A549 (cell line): Measurements from ENCODE around the gene PRKCQ. TPM values are rescaled to one million over a fixed set of nuclear protein-coding genes. Genes with fewer than 3 reads are reported as not detected.

Experiments used
- ATAC-seq, 2 experiments: fragments of 200-7000 bp in 1 of 2; fragments of >200 bp in 1 of 2; cut with Nextera tagmentation in 1 of 2; cut with Tn5 transposase in 1 of 2; 3 replicates each; pipeline versions ENCODE4 v1.8.0 to v1.9.1; 2018 to 2020; ENCODE audit warnings: mild to moderate bottlenecking in 1 of 2, moderate library complexity in 1 of 2
- CTCF ChIA-PET: fragments of 300-600 bp; sonication (Branson Sonifier 250); formaldehyde crosslinking; extraction: SDS; loops from one replicate; lab custom pipeline; 2021; ENCODE audit warnings: antibody characterized with exemption, inconsistent platforms; lab: Yijun Ruan, JAX
- POLR2A ChIA-PET: fragments of 350-600 bp; formaldehyde crosslinking; extraction: SDS; loops from one replicate; lab custom pipeline; 2021; ENCODE audit warnings: antibody characterized with exemption, inconsistent platforms; lab: Yijun Ruan, JAX
- DNase-seq, 2 experiments: peaks; one replicate each; pipeline versions ENCODE4 v3.0.0 to v3.0.0-alpha.2; 2011 to 2016; ENCODE audit warnings: low read depth in 1 of 2, low spot score in 1 of 2
- FAIRE-seq: peaks from 2 replicates; lab custom pipeline; 2011; peaks lifted over from hg19 to GRCh38; lab: Jason Lieb, UNC
- H3K27ac ChIP-seq, 2 experiments: fragments of >200 bp; sonication (Bioruptor Twin); formaldehyde crosslinking; 3 replicates each; pipeline ENCODE4 v1.5.1; 2016 to 2017
- H3K4me1 ChIP-seq: fragments of >200 bp; sonication (Bioruptor Twin); formaldehyde crosslinking; 3 replicates; pipeline ENCODE4 v1.6.1; 2016
- H3K4me2 ChIP-seq: fragments of >200 bp; sonication (Bioruptor Twin); formaldehyde crosslinking; 3 replicates; pipeline ENCODE4 v1.6.1; 2016
- H3K4me3 ChIP-seq: fragments of >200 bp; sonication (Bioruptor Twin); formaldehyde crosslinking; 3 replicates; pipeline ENCODE4 v1.5.1; 2016
- H3K9me3 ChIP-seq: fragments of >200 bp; sonication (Bioruptor Twin); formaldehyde crosslinking; 3 replicates; pipeline ENCODE4 v1.6.1; 2016
- BHLHE40 ChIP-seq: IDR thresholded peaks from 2 replicates; pipeline ENCODE4 v1.6.1; 2012; ENCODE audit warnings: low read depth, low read length, inconsistent platforms
- CBX2 ChIP-seq: fragments of 200-600 bp; sonication (generic); IDR thresholded peaks from 2 replicates; pipeline ENCODE4 v1.6.1; 2016; ENCODE audit warnings: low read depth, mild to moderate bottlenecking, borderline replicate concordance
- CBX8 ChIP-seq: fragments of 200-600 bp; sonication (generic); IDR thresholded peaks from 2 replicates; pipeline ENCODE4 v1.6.1; 2016
- CHD4 ChIP-seq: fragments of 200-600 bp; sonication (generic); IDR thresholded peaks from 2 replicates; pipeline ENCODE4 v1.6.1; 2016; ENCODE audit warnings: antibody characterized with exemption, mild to moderate bottlenecking, borderline replicate concordance
- EHF ChIP-seq: fragments of 250-450 bp; sonication (Bioruptor Pico); IDR thresholded peaks from 2 replicates; pipeline ENCODE4 v1.5.0; 2020; ENCODE audit warnings: mild to moderate bottlenecking
- ELK1 ChIP-seq: fragments of 150-350 bp; IDR thresholded peaks from 2 replicates; pipeline ENCODE4 v1.6.1; 2014; ENCODE audit warnings: low read depth, mild to moderate bottlenecking, low read length
- ESRRA ChIP-seq: fragments of 150-350 bp; IDR thresholded peaks from 2 replicates; pipeline ENCODE4 v1.6.1; 2014; ENCODE audit warnings: mild to moderate bottlenecking, low read length, borderline replicate concordance
- FOSB ChIP-seq: fragments of 250-450 bp; sonication (Bioruptor Pico); IDR thresholded peaks from 2 replicates; pipeline ENCODE4 v1.5.0; 2020; ENCODE audit warnings: mild to moderate bottlenecking, moderate library complexity
- GATA3 ChIP-seq: IDR thresholded peaks from 2 replicates; pipeline ENCODE4 v1.6.1; 2012; ENCODE audit warnings: borderline replicate concordance
- HOXB5 ChIP-seq: fragments of 250-450 bp; sonication (Bioruptor Pico); IDR thresholded peaks from 2 replicates; pipeline ENCODE4 v1.5.0; 2020; ENCODE audit warnings: mild to moderate bottlenecking, moderate library complexity
- JUNB ChIP-seq: fragments of >200 bp; sonication (Bioruptor Twin); formaldehyde crosslinking; IDR thresholded peaks from 2 replicates; pipeline ENCODE4 v1.6.1; 2016
- MAFK ChIP-seq: fragments of 450-650 bp; IDR thresholded peaks from 2 replicates; pipeline ENCODE4 v1.6.1; 2014; ENCODE audit not compliant: partially characterized antibody
- MAZ ChIP-seq: fragments of 150-350 bp; IDR thresholded peaks from 2 replicates; pipeline ENCODE4 v1.6.1; 2014; ENCODE audit warnings: antibody characterized with exemption, low read depth, low read length, borderline replicate concordance
- MYC ChIP-seq: IDR thresholded peaks from 2 replicates; pipeline ENCODE4 v1.6.1; 2012; ENCODE audit warnings: mild to moderate bottlenecking, inconsistent platforms, low read length, improper control_type of control experiment, borderline replicate concordance
- NPAS2 ChIP-seq: fragments of 250-450 bp; sonication (Bioruptor Pico); IDR thresholded peaks from 2 replicates; pipeline ENCODE4 v1.8.0; 2022; ENCODE audit warnings: mild to moderate bottlenecking, moderate library complexity, borderline replicate concordance
- NR3C1 ChIP-seq: fragments of >200 bp; sonication (Bioruptor Twin); formaldehyde crosslinking; IDR thresholded peaks from 3 replicates; pipeline ENCODE4 v1.6.1; 2017
- PHF8 ChIP-seq: fragments of 200-600 bp; sonication (generic); IDR thresholded peaks from 2 replicates; pipeline ENCODE4 v1.6.1; 2016; ENCODE audit warnings: low read depth, mild to moderate bottlenecking, antibody characterized with exemption, moderate library complexity, borderline replicate concordance
- POLR2A ChIP-seq: IDR thresholded peaks from 2 replicates; pipeline ENCODE4 v1.6.1; 2012; ENCODE audit warnings: mild to moderate bottlenecking, low read length
- RCOR1 ChIP-seq: fragments of 150-350 bp; IDR thresholded peaks from 2 replicates; pipeline ENCODE4 v1.6.1; 2014; ENCODE audit warnings: antibody characterized with exemption, low read length, low read depth
- REST ChIP-seq: fragments of 200-600 bp; sonication (generic); IDR thresholded peaks from 2 replicates; pipeline ENCODE4 v1.6.1; 2016; ENCODE audit warnings: antibody characterized with exemption, mild to moderate bottlenecking, moderate library complexity
- SMC3 ChIP-seq: fragments of >200 bp; sonication (Bioruptor Twin); formaldehyde crosslinking; IDR thresholded peaks from 3 replicates; pipeline ENCODE4 v1.6.1; 2018; ENCODE audit warnings: inconsistent platforms
- SREBF2 ChIP-seq: fragments of 450-650 bp; IDR thresholded peaks from 2 replicates; pipeline ENCODE4 v1.6.1; 2014; ENCODE audit warnings: mild to moderate bottlenecking, moderate library complexity
- ZC3H11A ChIP-seq: fragments of 450-650 bp; IDR thresholded peaks from 2 replicates; pipeline ENCODE4 v1.6.1; 2014; ENCODE audit warnings: antibody characterized with exemption, mild to moderate bottlenecking
- WGBS: methylation state at CpG from one replicate; pipeline ENCODE4 v1.1.6; 2017; ENCODE audit errors: missing lambda C conversion rate; 5-methylcytosine and 5-hydroxymethylcytosine counted together
- polyA plus RNA-seq, 4 experiments: library from polyadenylated mRNA; depleted of rRNA in 3 of 4; stranded (reverse); fragments of >200 nt; fragmentation: RNase III in 1 of 4; extraction: RNeasy Plus Mini Kit Qiagen cat#74134 plus additional on column Dnase treatment in 1 of 4; gene quantifications; 2 replicates in 3 of 4; 3 replicates in 1 of 4; pipeline ENCODE4 v1.2.3, GENCODE V29; 2011 to 2017
- TF ChIP-seq, protein P1 (sequence below): fragments of 250-450 bp; sonication (Bioruptor Pico); IDR thresholded peaks from 2 replicates; pipeline ENCODE4 v1.5.0; 2021; ENCODE audit warnings: mild to moderate bottlenecking, moderate library complexity, borderline replicate concordance
- TF ChIP-seq, protein P2 (sequence below): fragments of >200 bp; sonication (Bioruptor Twin); formaldehyde crosslinking; IDR thresholded peaks from 2 replicates; pipeline ENCODE4 v1.6.1; 2016
- TF ChIP-seq, protein P3 (sequence below): fragments of >200 bp; sonication (Bioruptor Twin); formaldehyde crosslinking; IDR thresholded peaks from 3 replicates; pipeline ENCODE4 v1.5.1; 2016

Gene PRKCQ
- polyA plus RNA-seq, 2 of the 4 experiments (the other 2 are of a cell fraction), result 3.7 to 7.1 TPM

DNA sequence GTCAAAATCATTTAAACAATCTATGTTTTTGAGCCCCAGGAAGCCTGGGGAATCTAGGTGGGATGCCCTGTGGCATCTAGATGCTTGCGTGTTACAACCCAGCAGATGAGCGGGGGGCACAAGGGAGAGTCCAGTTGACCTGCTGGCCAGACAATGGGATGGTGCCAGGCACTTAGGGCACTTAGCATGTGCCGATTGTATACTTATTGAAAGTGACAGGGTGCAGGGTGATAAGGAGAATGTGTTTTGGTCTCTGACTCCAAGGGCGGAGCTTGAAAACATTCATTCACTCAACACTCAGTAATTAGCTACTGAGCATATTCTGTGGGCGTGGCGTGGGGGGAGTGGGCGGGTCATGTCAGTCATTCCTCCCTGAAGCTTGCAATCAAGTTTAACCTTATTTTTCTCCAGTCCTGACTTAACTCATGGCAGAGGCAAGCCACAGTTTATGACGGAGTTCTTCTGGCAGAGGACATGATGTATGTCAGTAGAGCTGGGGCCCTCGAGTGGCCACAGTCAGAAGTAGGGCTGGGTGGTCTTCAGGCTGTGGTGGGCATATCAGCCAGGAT lies 115.1 kb downstream of the PRKCQ start:
- no peak for FAIRE-seq
- no peaks in the 10 kb centered on the region for H3K9me3 ChIP-seq
- H3K4me2 ChIP-seq, result no peak overlapping the region
- TF ChIP-seq JUNB, result no peak
- no peak for TF ChIP-seq PHF8
- TF ChIP-seq POLR2A, result no peak
- no peak for TF ChIP-seq REST
- TF ChIP-seq HOXB5, result no peak
- TF ChIP-seq, protein P1, sequence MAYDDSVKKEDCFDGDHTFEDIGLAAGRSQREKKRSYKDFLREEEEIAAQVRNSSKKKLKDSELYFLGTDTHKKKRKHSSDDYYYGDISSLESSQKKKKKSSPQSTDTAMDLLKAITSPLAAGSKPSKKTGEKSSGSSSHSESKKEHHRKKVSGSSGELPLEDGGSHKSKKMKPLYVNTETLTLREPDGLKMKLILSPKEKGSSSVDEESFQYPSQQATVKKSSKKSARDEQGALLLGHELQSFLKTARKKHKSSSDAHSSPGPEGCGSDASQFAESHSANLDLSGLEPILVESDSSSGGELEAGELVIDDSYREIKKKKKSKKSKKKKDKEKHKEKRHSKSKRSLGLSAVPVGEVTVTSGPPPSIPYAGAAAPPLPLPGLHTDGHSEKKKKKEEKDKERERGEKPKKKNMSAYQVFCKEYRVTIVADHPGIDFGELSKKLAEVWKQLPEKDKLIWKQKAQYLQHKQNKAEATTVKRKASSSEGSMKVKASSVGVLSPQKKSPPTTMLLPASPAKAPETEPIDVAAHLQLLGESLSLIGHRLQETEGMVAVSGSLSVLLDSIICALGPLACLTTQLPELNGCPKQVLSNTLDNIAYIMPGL (CRISPR knock-in tag), result no peak
- no peak for TF ChIP-seq SMC3
- no peak for TF ChIP-seq ZC3H11A
- no peak for TF ChIP-seq MAFK
- TF ChIP-seq ELK1, result no peak
- TF ChIP-seq NR3C1, result no peak
- TF ChIP-seq, protein P2, sequence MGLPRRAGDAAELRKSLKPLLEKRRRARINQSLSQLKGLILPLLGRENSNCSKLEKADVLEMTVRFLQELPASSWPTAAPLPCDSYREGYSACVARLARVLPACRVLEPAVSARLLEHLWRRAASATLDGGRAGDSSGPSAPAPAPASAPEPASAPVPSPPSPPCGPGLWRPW, result no peak
- TF ChIP-seq GATA3, result no peak
- TF ChIP-seq NPAS2 (CRISPR knock-in tag), result no peak
- WGBS, result 66% methylated on average over 9 of the region's 9 CpGs
- POLR2A ChIA-PET, result no interaction called here
- ATAC-seq, result no peak
- no peak for DNase-seq
- no peaks in the 10 kb centered on the region for H3K4me1 ChIP-seq
- CTCF ChIA-PET, result interaction anchor here (0.7 to 1.7 kb wide), 3 partner anchors 12 to 41 kb away, joined by 3 to 8 read pairs (median 3); no protein-coding TSS in a partner anchor
- no peak overlapping the region for H3K27ac ChIP-seq
- H3K4me3 ChIP-seq, result no peak overlapping the region

- ATAC-seq, result no peak
- CTCF ChIA-PET, result interaction anchor here (1.7 kb wide), 1 partner anchor 18 kb away, joined by 8 read pairs; no protein-coding TSS in a partner anchor
- WGBS, result 90% methylated on average over 7 of the region's 7 CpGs
Measured at GRCh38 chr10:6463366-6463765, 116.7 kb downstream of the PRKCQ start.

More at GRCh38 chr10:6463366-6463765, 116.7 kb downstream of the PRKCQ start:
- DNase-seq, result no peak
- Histone ChIP-seq H3K4me1 (no peaks in the 10 kb centered on the region), H3K4me3 (no peak overlapping the region), H3K9me3 (no peaks in the 10 kb centered on the region), H3K4me2 (no peak overlapping the region), H3K27ac (no peak overlapping the region)
- FAIRE-seq, result no peak
- POLR2A ChIA-PET, result no interaction called here
- TF ChIP-seq ESRRA, result no peak
- no peak for TF ChIP-seq CHD4
- TF ChIP-seq, protein P1 (CRISPR knock-in tag), result no peak
- no peak for TF ChIP-seq BHLHE40
- TF ChIP-seq RCOR1, result no peak
- TF ChIP-seq, protein P2, result no peak
- no peak for TF ChIP-seq CBX8
- TF ChIP-seq EHF, result no peak
- TF ChIP-seq MAFK, result no peak
- TF ChIP-seq, protein P3, sequence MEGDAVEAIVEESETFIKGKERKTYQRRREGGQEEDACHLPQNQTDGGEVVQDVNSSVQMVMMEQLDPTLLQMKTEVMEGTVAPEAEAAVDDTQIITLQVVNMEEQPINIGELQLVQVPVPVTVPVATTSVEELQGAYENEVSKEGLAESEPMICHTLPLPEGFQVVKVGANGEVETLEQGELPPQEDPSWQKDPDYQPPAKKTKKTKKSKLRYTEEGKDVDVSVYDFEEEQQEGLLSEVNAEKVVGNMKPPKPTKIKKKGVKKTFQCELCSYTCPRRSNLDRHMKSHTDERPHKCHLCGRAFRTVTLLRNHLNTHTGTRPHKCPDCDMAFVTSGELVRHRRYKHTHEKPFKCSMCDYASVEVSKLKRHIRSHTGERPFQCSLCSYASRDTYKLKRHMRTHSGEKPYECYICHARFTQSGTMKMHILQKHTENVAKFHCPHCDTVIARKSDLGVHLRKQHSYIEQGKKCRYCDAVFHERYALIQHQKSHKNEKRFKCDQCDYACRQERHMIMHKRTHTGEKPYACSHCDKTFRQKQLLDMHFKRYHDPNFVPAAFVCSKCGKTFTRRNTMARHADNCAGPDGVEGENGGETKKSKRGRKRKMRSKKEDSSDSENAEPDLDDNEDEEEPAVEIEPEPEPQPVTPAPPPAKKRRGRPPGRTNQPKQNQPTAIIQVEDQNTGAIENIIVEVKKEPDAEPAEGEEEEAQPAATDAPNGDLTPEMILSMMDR, result no peak
- TF ChIP-seq MYC, result no peak
- TF ChIP-seq CBX2, result no peak
- no peak for TF ChIP-seq HOXB5
- no peak for TF ChIP-seq FOSB
- no peak for TF ChIP-seq MAZ
- TF ChIP-seq SREBF2, result no peak
